Neural crest cell (in vitro differentiated cells): Measurements from ENCODE around the gene NPAS3. TPM values are rescaled to one million over a fixed set of nuclear protein-coding genes. Genes with fewer than 3 reads are reported as not detected.

Source experiments
- DNase-seq: peaks from one replicate; pipeline ENCODE4 v3.0.0; 2021; ENCODE audit warnings: low read depth, mixed read lengths, low spot score
- H3K27ac Mint-ChIP-seq: one replicate; pipeline ENCODE4 v1.8.0; 2021; ENCODE audit warnings: mild to moderate bottlenecking, mixed read lengths; ENCODE audit not compliant: unreplicated experiment
- H3K27me3 Mint-ChIP-seq: 2 replicates; pipeline ENCODE4 v1.8.0; 2021; ENCODE audit warnings: low read depth, mild to moderate bottlenecking, mixed read lengths
- H3K36me3 Mint-ChIP-seq: 2 replicates; pipeline ENCODE4 v1.8.0; 2021; ENCODE audit warnings: low read depth, mild to moderate bottlenecking, mixed read lengths
- H3K4me1 Mint-ChIP-seq: 2 replicates; pipeline ENCODE4 v1.8.0; 2021; ENCODE audit warnings: mixed read lengths
- H3K4me3 Mint-ChIP-seq: one replicate; pipeline ENCODE4 v1.8.0; 2021; ENCODE audit warnings: mild to moderate bottlenecking, mixed read lengths
- H3K9me3 Mint-ChIP-seq: 2 replicates; pipeline ENCODE4 v1.8.0; 2021; ENCODE audit warnings: mixed read lengths
- total RNA-seq: library from RNA; stranded (reverse); gene quantifications from 2 replicates; pipeline ENCODE4 v1.2.1, GENCODE V29; 2021
- TF ChIP-seq, protein P1 (sequence below): fragments of 200-600 bp; sonication (generic); conservative IDR thresholded peaks from 2 replicates; pipeline ENCODE4 v1.5.0; 2021; ENCODE audit warnings: antibody characterized with exemption, mild to moderate bottlenecking

Gene NPAS3
- total RNA-seq, 1 donor from 2014 or later = 18.2 TPM

DNA sequence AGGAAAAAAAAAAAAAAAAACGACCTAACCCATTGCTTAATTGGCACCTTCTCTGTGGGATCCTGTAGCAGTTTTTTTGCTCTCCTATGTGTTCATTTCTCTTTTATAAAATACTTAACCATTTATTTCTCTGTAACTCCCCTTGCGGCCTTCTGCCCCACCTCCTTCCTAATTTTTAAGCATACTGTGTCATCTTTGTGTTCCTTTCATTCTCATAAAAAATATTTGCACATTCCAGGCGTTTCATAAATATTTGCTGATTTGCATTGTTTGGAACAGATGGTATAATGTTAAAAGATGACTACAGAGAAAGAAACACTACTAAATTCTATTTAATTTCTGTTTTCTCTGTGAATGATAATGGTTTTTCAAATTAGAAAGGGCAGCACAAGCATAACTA is 77.9 kb downstream of the NPAS3 start:
- TF ChIP-seq, protein P1, sequence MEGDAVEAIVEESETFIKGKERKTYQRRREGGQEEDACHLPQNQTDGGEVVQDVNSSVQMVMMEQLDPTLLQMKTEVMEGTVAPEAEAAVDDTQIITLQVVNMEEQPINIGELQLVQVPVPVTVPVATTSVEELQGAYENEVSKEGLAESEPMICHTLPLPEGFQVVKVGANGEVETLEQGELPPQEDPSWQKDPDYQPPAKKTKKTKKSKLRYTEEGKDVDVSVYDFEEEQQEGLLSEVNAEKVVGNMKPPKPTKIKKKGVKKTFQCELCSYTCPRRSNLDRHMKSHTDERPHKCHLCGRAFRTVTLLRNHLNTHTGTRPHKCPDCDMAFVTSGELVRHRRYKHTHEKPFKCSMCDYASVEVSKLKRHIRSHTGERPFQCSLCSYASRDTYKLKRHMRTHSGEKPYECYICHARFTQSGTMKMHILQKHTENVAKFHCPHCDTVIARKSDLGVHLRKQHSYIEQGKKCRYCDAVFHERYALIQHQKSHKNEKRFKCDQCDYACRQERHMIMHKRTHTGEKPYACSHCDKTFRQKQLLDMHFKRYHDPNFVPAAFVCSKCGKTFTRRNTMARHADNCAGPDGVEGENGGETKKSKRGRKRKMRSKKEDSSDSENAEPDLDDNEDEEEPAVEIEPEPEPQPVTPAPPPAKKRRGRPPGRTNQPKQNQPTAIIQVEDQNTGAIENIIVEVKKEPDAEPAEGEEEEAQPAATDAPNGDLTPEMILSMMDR = no peak
- H3K4me1 Mint-ChIP-seq = peaks cover 14% of the 10 kb centered on the region
- no peak for DNase-seq
- no peak overlapping the region for H3K4me3 Mint-ChIP-seq
- no peaks in the 10 kb centered on the region for H3K36me3 Mint-ChIP-seq
- no peaks in the 10 kb centered on the region for H3K9me3 Mint-ChIP-seq
- H3K27me3 Mint-ChIP-seq = peaks cover 2% of the 10 kb centered on the region
- H3K27ac Mint-ChIP-seq = no peak overlapping the region

DNA sequence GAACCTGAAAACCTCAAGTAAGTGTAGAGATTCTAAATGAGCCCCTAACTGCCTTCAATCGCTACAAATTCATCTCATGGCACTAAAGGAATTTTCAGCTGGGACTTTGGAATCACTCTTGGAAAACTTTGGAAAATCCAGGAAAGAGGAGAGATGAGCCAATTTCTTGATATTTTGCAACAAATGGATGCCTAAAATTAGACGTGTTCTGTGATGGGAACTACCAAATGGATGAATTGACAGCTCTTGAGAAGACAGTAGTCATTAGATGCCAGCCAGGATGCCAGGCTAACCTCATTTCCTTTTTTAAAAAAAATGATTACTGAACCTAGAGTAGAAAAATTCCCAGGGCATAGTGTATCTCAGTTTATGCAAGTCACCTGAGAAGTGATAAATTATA is 78.3 kb downstream of the NPAS3 start:
- Mint-ChIP-seq H3K4me1 (peaks cover 14% of the 10 kb centered on the region), H3K9me3 (no peaks in the 10 kb centered on the region), H3K36me3 (no peaks in the 10 kb centered on the region), H3K27ac (no peak overlapping the region), H3K27me3 (peaks cover 2% of the 10 kb centered on the region), H3K4me3 (no peak overlapping the region)
- TF ChIP-seq, protein P1 = no peak
- DNase-seq = no peak

DNA sequence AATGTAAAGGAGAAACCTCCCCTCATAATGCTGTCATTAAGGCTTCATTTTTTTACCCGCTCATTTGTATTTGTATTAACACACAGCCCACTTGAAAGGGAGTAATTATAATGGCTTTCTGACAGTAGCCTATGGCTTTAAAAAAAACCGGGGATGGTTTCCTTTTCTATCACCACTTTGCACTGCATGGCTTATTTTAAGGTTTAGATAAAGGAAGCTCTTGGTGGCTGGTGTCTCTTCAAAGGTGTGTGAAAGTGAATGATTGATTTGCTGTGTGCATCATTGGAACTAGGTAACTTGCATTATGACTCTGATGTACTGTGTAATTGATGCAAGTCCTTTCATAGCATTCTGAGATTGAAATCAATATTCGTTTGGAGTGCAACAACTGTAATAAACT is 80.7 kb downstream of the NPAS3 start:
- Mint-ChIP-seq H3K27me3 (peaks cover 3% of the 10 kb centered on the region), H3K4me1 (peaks cover 14% of the 10 kb centered on the region), H3K36me3 (peaks cover 5% of the 10 kb centered on the region), H3K4me3 (no peak overlapping the region), H3K9me3 (peaks cover 3% of the 10 kb centered on the region), H3K27ac (no peak overlapping the region)
- TF ChIP-seq, protein P1 = no peak
- DNase-seq = no peak

DNA sequence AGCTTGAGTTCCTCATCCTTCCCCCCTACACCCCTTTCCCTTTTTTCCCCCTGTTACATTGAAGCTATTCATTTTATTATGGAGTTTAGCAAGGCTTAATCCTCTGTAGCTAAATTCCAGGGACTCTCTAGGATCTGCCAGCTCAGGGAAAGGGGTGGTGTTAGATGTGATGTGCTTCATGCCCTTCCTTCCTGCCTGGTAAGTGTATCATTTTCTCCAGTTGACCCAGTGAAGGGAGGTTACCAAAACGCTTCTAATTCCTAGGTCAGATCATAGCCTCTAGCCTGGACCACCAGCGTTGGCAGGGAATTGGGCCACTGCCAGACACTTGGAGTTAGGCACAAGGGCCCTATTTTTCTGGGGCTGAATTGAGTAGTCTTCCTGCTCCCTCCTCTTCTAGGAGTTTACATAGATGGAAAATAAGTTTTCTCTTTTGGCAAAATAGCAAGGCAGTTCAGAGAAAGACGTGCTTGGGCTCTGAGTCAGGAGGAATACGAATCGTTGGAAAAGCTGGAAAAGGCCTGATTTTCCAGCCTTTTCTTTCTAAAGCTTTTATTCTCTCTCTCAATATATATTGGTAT is 88.3 kb downstream of the NPAS3 start:
- H3K27ac Mint-ChIP-seq = no peak overlapping the region
- H3K27me3 Mint-ChIP-seq = peaks cover 21% of the 10 kb centered on the region
- peaks cover 21% of the 10 kb centered on the region for H3K4me1 Mint-ChIP-seq
- TF ChIP-seq, protein P1 = no peak
- DNase-seq = peak; percentile 3
- peaks cover 9% of the 10 kb centered on the region for H3K36me3 Mint-ChIP-seq
- H3K9me3 Mint-ChIP-seq = peaks cover 3% of the 10 kb centered on the region
- H3K4me3 Mint-ChIP-seq = no peak overlapping the region

DNA sequence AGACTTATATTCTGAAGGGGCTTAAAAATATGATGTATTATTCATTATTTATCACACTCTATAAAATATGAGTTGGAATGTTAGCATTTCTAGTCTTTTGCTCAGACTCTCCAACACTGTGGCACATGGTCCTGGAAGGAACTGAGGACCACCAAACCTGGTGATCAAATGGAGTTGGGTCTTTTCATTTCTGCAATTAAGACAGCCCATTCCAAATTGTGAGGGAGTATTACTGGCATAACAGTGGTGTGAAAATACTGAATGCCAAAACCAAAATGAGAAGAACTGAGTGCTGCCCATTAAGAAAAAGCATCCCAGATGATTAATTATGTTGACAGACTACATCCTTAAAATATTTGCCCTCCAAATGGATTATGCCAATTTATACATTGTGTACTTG is 90.8 kb downstream of the NPAS3 start:
- Mint-ChIP-seq H3K9me3 (no peaks in the 10 kb centered on the region), H3K27me3 (peaks cover 20% of the 10 kb centered on the region), H3K4me1 (peaks cover 21% of the 10 kb centered on the region), H3K4me3 (no peak overlapping the region), H3K36me3 (peaks cover 5% of the 10 kb centered on the region), H3K27ac (no peak overlapping the region)
- TF ChIP-seq, protein P1 = no peak
- no peak for DNase-seq
